GM13976 (cell line): ENCODE results near the gene ARHGEF2.

Experiments
- DNase-seq: peaks from one replicate; pipeline ENCODE4 v3.0.0; 2012; ENCODE audit warnings: low spot score
- CTCF ChIP-seq: IDR thresholded peaks from 2 replicates; pipeline ENCODE4 v1.5.1; 2012; ENCODE audit warnings: borderline replicate concordance, mild to moderate bottlenecking; ENCODE audit not compliant: insufficient read depth; ENCODE audit errors: extremely low read depth, missing control alignments, control extremely low read depth
- in situ Hi-C: fragments of 300-500 bp; cut with MboI; formaldehyde crosslinking; loops from one replicate; pipeline ENCODE4 v1.12.0; 2022; ENCODE audit warnings: low sequenced_read_pairs, mixed read lengths, inconsistent platforms; ENCODE audit not compliant: unreplicated experiment

Gene ARHGEF2

GRCh38 chr1:155929057-155929456 lies 49.3 kb downstream of the ARHGEF2 start:
- DNase-seq: no peak
- in situ Hi-C loops: no loop called here
- no peak for TF ChIP-seq CTCF

GRCh38 chr1:155925506-155925905 lies 52.8 kb downstream of the ARHGEF2 start:
- in situ Hi-C loops: no loop called here
- TF ChIP-seq CTCF: no peak

GRCh38 chr1:155920717-155921116 lies 57.6 kb downstream of the ARHGEF2 start:
- in situ Hi-C loops: no loop called here
- TF ChIP-seq CTCF: no peak
- no peak for DNase-seq

More at GRCh38 chr1:155925506-155925905, 52.8 kb downstream of the ARHGEF2 start:
- DNase-seq: no peak

DNA sequence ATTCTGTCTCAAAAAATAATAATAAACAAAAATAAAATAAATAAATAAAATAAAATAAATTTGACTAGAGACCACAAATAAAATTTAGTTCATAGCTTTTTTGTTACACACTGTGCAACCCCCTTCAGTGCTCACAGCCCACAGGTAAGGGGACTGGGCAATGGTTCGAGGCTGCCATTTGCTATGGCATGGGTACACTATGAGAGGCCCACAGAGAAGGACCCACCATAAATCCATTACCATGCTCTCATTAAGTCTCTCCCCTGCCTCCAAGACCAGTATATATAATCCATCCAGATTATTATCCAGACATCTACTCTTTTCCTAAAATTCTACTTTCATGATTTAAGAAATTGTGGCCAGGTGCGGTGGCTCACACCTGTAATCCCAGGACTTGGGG lies 58.5 kb downstream of the ARHGEF2 start:
- no peak for DNase-seq
- in situ Hi-C loops: no loop called here
- TF ChIP-seq CTCF: no peak

- in situ Hi-C loops: no loop called here
- no peak for TF ChIP-seq CTCF
- DNase-seq: no peak
Measured at GRCh38 chr1:155918660-155919059, 59.7 kb downstream of the ARHGEF2 start.

GRCh38 chr1:155913969-155914757 lies 64.2 kb downstream of the ARHGEF2 start:
- in situ Hi-C loops: no loop called here
- DNase-seq: no peak

More at GRCh38 chr1:155913969-155914757, 64.2 kb downstream of the ARHGEF2 start:
- TF ChIP-seq CTCF: no peak
